Measurements from ENCODE around the gene RPEL1.
"Not testable (repeated sequence)": the region's sequence is repeated elsewhere in the genome, so short reads cannot be mapped to it uniquely, and the experiment has no call there.

Gene RPEL1

DNA sequence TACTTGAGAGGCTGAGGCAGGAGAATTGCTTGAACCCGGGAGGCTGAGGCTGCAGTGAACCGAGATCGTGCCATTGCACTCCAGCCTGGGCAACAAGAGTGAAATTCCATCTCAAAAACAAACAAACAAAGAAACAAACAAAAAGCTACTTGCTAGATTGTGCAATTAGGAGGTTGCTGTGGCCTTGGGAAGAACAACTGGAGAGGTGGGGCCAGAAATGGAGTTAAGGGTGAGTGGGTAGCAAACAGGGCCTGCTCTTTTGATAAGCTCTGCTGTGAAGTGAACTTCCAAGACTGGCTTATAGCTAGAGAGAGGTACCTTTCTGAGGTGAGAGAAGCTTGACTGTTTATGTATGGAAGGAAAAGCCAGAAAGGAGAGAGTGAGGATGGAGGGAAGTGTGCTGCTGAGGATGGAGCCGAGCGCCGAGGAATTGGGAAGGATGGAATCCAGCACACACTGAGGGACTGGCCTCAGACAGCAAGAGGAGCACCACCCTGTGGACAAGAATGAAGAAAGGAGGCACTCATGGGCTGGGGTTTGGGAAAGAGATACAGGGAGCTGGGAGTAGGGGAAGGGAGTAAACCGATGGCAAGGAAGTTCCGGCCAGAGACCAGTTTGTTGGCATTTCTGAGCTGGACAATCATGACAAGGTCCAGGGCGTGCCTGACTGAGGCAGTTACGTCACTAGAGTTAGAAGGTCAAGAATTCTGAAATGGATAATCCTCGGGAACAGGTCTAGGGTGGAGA, 7.0 kb upstream of the RPEL1 start:
- no peak for DNase-seq

DNA sequence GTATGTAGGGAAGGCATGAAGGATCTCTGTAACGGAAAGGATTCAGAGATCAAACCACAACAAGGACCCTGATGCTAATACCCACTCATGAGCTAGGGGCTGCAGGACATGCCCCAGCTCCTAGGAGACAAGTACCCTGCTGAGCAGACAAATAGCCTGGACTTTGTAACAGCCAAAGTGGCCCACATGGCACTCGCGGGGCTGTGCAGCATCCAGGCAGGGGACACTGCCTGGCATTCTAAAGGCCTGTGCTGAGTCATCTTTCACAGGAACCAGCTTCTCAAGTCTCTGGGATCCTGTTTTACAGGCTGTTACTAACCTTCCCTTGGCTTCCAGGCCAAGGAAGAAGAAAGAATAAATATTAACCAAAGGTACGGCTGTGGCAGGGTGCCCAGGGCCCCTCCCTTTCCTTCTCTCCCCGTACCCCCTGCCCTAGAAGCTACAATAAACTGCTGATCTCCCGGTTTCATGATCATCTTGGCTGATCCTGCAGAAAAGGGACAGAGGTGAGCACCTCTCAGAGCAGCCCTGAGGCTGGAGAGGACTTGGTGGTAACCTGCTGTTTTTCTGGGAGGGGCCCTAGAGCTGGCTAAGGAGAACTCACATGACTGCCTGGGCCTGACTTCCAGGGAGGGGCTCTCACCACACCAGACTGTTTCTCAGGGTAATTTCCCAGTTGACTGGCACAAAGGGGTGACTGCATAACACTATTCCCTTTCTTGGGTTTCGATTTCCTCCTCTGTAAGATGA, 4.2 kb upstream of the RPEL1 start:
- no peak for DNase-seq

DNA sequence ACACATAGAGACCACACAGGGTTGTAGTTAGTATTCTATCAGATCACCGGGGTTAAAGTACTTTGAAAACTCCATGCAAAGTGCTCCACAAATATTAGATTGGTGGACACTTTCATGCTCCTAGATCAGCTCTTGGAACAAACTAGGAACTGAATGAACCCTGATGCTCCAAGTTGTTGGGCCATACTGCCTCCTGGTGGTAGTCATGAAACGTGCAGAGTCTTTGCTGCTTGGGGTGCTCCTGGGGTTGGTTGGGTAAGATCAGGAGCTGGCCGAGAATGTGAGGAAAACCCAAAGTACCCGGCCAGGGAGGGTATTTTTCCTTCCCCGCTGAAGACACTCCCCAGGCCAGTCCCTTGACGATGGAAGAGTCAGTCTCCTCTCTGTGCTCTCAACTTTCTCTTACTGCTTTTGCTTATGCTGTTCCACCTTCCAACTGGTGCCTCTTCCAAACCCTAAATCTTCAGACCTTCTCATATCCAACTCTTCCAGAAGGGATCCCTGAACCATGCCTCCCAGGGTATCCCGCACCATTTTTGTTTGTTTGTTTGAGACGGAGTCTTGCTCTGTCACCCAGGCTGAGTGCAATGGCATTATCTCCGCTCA, 918 bp upstream of the RPEL1 start:
- DNase-seq, result peak; percentile 7

DNA sequence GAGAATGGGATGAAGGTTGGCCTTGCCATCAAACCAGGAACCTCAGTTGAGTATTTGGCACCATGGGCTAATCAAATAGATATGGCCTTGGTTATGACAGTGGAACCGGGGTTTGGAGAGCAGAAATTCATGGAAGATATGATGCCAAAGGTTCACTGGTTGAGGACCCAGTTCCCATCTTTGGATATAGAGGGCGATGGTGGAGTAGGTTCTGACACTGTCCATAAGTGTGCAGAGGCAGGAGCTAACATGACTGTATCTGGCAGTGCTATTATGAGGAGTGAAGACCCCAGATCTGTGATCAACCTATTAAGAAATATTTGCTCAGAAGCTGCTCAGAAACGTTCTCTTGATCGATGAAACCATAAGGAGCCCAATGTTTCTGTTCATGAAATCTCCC, 637 bp downstream of the RPEL1 start:
- DNase-seq, result no peak

GRCh38 chr10:103254113-103254512, 8.4 kb downstream of the RPEL1 start:
- DNase-seq, result no peak

DNA sequence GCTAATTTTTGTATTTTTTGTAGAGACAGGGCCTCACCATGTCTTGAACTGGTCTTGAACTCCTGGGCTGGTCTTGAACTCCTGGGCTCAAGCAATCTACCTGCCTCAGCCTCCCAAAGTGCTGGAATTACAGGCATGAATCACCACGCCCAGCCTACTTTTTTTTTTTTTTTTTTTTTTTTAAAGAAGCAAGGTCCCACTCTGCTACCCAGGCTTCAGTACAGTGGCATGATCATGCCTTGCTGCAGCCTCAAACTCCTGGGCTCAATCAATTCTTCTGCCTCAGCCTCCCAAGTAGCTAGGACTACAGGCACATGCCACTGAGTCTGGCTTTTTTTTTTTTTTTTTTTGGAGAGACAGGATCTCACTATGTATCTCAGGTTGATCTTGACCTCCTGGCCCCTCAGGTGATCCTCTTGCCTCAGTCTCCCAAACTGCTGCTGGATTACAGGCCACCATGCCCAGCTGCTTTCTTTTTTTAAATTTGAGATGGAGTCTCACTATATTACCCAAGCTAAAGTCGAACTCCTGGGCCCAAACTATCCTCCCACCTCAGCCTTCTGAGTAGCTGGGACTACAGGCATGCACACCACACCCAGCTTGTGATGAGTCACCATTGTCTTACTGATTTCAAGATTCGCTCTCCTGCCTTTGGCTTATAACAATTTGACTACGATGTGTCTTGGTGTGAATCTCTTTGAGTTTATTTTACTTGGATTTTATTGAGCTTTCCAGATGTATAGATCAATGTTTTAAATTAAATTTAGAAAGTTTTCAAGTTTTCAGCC, 9.0 kb downstream of the RPEL1 start:
- DNase-seq, result no peak

GRCh38 chr10:103256613-103257012, 10.9 kb downstream of the RPEL1 start:
- DNase-seq, result no peak

GRCh38 chr10:103257812-103258211, 12.1 kb downstream of the RPEL1 start:
- DNase-seq, result no peak

DNA sequence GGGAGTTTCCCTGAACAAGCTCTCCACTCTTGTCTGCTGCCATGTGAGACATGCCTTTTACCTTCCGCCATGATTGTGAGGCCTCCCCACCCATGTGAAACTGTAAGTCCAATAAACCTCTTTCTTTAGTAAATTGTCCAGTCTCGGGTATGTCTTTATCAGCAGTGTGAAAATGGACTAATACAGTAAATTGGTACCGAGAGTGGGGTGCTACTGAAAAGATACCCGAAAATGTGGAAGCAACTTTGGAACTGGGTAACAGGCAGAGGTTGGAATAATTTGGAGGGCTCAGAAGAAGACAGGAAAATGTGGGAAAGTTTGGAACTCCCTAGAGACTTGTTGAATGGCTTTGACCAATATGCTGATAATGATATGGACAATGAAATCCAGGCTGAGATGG, 13.2 kb downstream of the RPEL1 start:
- not testable (repeated sequence) for DNase-seq

DNA sequence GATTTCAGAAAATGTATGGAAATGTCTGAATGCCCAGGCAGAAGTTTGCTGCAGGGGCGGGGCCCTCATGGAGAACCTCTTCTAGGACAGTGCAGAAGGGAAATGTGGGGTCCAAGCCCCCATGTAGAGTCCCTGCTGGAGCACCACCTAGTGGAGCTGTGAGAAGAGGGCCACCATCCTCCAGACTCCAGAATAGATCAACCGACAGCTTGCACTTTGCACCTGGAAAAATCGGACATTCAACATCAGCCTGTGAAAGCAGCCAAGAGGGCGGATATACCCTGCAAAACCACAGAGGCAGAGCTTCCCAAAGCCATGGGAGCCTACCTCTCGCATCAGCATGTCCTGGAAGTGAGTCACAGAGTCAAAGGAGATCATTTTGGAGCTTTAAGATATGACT, 14.3 kb downstream of the RPEL1 start:
- DNase-seq, result no peak

DNA sequence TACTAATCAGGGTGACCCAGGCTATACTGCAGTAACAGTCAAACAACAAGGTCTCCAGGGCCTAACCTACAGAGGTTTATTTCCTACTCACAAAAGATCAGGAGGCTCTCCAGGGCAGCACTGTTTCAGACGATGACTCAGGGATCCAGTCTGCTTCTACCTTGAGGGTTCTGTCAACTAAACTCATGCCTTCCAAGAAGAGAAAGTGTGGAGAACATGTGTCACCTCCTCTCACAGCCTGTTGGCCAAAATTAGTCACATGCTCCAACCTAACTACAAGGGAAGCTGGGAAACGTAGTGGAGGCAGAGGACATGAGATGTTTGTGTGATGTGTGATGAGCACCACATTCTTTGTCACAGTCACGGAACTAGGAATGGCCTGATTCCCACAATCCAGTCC, 16.5 kb downstream of the RPEL1 start:
- DNase-seq, result no peak

DNA sequence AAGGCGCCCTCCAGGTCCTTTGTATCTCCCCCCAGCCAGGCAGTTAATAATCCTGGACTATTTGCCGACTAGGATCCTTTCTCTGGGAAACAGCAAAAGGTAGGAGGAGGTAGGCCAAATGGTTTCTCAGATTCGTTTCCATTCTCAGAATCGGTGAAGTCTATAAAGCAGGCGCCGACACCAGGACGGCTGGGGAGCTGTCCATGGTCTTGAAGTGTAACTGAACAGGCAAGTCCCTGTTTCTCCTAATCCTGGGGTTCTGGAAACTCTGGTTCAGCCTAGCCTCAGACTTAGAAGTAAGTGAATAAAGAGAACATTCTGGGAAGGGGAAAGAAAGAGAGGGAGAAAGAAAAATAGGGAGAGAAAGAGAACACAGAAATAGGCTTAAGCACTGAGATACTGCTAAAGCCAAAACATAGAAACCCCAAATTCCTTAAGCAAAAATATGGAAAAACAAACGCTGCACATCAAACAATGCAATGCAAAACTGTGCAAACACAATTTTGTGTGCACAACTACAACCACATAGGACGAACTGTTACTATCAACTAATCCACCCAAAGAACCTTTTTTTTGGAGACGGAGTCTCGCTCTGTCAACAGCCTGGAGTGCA, 20.1 kb downstream of the RPEL1 start:
- no peak for DNase-seq

GRCh38 chr10:103273041-103273441, 27.4 kb downstream of the RPEL1 start:
- DNase-seq, result no peak

DNA sequence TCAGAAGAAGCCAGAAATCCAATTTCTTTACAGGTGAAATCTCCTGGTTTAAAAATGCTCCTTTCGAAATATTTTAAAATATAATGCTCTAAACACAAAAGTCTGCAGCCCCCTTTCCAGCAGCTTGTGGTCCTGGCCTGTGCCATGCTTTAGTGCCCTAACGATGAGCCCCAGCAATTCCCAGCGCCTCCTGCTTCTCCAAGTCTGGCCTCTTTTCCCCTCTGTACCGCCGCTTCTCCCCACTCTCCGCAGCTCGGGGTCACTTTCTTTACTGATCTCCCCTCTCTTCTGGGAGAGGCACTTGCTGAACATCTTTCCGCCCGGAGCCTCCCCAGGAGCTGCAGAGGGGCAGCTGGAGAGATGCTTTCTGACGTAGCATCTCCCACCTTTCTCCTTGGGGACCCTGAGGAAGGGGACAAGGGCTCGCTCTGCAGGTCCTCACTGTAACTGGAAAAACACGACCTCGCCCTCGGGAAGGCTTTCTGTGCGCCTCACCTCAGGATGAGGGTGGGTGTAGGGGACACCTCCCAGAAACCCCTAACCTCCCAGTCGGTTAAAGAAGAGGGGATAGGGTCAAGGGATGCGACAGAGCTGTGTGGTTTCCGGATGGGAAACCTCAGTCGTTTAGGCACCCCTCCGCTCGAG, 30.7 kb downstream of the RPEL1 start:
- DNase-seq, result no peak

DNA sequence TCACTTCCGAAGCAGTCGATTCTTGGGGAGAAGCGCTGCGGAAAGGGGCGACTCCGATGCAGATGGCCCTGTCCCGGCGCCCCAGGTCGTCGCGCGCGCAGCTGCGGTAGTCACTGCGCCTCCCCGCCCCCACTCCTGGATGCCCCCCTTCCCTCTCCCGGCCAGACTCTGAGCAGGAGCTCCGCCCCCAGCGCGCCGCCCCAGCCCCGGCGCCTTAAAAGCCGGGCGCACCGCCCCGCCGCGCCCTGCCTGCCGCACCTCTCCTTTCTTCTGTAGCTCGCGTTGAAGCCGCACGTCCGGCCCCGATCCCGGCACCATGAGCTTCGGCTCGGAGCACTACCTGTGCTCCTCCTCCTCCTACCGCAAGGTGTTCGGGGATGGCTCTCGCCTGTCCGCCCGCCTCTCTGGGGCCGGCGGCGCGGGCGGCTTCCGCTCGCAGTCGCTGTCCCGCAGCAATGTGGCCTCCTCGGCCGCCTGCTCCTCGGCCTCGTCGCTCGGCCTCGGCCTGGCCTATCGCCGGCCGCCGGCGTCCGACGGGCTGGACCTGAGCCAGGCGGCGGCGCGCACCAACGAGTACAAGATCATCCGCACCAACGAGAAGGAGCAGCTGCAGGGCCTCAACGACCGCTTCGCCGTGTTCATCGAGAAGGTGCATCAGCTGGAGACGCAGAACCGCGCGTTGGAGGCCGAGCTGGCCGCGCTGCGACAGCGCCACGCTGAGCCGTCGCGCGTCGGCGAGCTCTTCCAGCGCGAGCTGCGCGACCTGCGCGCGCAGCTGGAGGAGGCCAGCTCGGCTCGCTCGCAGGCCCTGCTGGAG, 31.4 kb downstream of the RPEL1 start, which contains the start of gene INA:
Gene INA, plus strand, starts transcription at position 243 of the 817 bp plus-strand sequence. Its CDS starts 74 bp downstream, at position 317.
- peak; percentile 29 for DNase-seq

DNA sequence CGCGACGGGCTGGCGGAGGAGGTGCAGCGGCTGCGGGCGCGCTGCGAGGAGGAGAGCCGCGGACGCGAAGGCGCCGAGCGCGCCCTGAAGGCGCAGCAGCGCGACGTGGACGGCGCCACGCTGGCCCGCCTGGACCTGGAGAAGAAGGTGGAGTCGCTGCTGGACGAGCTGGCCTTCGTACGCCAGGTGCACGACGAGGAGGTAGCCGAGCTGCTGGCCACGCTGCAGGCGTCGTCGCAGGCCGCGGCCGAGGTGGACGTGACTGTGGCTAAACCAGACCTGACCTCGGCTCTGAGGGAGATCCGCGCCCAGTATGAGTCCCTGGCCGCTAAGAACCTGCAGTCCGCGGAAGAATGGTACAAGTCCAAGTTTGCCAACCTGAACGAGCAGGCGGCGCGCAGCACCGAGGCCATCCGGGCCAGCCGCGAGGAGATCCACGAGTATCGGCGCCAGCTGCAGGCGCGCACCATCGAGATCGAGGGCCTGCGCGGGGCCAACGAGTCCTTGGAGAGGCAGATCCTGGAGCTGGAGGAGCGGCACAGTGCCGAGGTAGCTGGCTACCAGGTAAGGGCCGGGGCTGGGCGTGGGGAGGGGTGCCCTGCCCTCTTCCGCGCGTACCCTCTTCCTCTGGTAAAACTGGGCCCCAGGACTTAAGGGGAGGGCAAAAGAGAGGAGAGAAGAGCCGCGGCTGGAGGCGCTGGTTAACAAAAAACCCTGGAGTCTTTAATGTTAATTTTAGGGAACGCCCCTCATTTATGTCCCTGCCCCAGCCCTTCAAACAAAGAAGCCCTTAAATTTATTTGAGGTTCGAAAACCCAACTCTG, 32.2 kb downstream of the RPEL1 start:
- DNase-seq, result no peak

DNA sequence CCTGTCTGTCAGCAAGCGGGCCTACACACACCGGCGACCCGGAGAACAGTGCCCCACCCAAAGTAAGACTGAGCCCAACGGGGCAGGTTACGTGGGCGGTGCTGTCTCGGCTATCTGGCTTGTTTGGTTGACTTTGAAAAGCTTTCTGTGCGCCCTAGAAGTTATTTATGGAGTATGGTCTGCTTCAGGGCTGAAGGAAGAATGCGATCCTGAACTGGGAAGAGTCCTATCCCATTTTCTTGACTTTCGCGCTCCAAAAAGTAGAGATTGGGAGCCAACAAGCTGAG, 32.8 kb downstream of the RPEL1 start:
- DNase-seq, result no peak

DNA sequence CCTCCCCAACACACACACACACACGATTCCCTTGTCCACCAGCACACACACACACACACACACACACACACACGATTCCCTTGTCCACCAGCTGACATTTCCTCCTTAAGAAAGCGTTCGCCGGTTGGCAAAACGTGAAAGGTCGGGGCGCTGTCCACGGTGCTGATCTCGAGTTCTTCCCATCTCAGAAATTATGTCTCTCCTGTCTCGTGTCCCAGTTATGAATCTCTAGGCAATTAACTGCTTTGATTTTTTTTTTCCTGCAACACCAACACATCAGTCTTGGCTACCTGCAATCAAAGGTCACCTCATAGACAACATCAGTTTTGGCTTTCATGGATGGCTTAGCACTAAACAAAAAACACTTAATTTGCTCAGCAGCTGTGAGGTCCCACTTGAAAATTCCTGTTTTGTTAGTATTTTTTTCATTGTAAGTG, 33.2 kb downstream of the RPEL1 start:
- no peak for DNase-seq

DNA sequence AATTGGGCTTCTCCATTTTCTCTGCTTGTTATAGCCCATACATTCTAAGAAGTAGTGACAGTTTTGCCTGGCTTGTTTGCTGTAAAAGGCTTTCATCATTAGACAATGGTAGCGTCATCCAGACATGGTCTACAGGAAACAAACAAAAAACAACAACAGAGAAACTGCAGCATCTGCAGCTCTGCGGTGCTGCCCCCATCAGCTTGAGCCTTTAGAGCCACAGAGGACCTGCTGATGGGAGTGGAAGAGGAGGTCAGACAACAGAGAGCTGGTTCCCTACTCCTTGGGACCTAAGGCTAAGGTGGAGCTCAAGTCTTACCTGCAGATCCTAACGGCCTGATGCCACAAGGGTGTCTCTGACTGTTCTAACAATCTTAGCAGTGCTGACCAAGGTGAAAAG, 34.3 kb downstream of the RPEL1 start:
- DNase-seq, result no peak

DNA sequence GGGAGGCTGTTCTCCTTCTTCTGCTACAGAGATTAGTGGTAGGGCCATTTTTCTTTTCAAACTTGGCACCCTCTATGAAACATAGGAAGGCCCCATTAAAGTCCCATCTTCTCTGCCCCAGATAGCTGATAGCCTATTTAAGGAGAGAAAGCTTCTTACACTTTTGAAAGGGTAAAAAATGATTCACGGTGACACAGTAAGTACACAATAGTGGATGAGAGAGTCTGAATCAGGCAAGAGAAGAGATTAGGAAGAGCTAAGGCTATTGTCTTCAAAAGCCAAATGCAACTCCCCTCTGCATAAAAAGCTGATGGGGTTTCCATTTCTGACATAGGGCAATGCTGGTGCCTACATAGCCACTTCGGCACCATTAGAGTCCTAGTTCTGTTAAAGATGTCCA, 34.8 kb downstream of the RPEL1 start:
- no peak for DNase-seq

DNA sequence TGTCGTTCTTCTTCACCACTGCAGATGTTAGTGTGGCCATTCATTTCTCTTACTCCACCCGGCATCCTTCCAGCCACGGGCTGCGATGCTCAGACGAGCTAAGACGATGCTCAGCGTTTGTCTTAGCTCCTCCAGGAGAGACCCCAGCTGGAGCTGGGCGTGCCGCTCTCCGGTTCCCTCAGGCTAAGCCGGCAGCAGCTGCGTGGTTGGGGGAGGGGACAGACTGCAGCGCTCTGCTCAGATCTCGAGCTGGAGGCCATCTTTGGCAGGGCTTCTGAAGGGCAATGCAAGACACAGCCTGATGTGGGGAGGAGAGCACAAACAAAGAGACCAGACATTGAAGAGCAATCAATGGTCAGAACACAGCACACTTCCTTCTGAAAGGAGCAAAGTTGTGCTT, 36.1 kb downstream of the RPEL1 start:
- peak; percentile 44 for DNase-seq
